Measurements from ENCODE around the gene CCDC68.

DNA sequence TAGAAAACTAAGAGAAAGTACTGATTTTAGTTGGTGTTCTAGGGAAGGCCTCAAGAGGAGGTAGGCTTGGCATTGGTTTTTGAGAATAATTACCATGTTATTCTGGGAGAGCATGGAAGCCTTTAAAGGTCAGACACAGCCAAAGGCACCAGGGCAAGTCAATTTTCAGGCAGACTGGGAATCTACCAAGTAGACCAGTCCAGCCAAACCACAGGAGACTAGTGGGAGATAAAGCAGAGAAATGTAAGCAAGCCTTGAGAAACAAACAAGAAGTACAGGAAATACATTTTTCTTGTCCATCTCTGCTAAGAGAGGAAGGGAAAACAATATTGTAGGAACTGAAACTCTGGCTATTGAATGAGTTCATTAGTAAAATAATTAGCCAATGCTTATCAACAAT is 5.5 kb upstream of the CCDC68 start:
- no peak for TF ChIP-seq ZHX2 (IDR thresholded peaks at IDR 0.05; ENCODE audit: low read depth)
- TF ChIP-seq ZHX2 (CRISPR knock-in tag; IDR thresholded peaks at IDR 0.05; ENCODE audit: borderline replicate concordance), result no peak
- TF ChIP-seq, protein P1, sequence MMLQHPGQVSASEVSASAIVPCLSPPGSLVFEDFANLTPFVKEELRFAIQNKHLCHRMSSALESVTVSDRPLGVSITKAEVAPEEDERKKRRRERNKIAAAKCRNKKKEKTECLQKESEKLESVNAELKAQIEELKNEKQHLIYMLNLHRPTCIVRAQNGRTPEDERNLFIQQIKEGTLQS (CRISPR knock-in tag; IDR thresholded peaks at IDR 0.05), result no peak
- TF ChIP-seq SUZ12 (IDR thresholded peaks at IDR 0.05; ENCODE audit: low read depth, low read length), result no peak
- no peak for TF ChIP-seq FOXA1 (IDR thresholded peaks at IDR 0.05)
- TF ChIP-seq FOXA1 (CRISPR knock-in tag; IDR thresholded peaks at IDR 0.05), result no peak
- TF ChIP-seq SRY (CRISPR knock-in tag; IDR thresholded peaks at IDR 0.05), result no peak
- no peak for TF ChIP-seq ZNF777 (CRISPR knock-in tag; IDR thresholded peaks at IDR 0.05)

All from HepG2 (cell line).